HG03460 (cell line): ENCODE results near the gene LBHD2.

Experiments used
- ATAC-seq: cut with Tn5 transposase; IDR thresholded peaks from one replicate; pipeline ENCODE4 v1.9.1; 2021; ENCODE audit not compliant: unreplicated experiment

LBHD2 gene

GRCh38 chr14:103090481-103091020 is 6.5 kb downstream of the LBHD2 start:
- no peak for ATAC-seq

- ATAC-seq = peak; percentile 48
Measured at GRCh38 chr14:103091041-103091882, 7.3 kb downstream of the LBHD2 start.

DNA sequence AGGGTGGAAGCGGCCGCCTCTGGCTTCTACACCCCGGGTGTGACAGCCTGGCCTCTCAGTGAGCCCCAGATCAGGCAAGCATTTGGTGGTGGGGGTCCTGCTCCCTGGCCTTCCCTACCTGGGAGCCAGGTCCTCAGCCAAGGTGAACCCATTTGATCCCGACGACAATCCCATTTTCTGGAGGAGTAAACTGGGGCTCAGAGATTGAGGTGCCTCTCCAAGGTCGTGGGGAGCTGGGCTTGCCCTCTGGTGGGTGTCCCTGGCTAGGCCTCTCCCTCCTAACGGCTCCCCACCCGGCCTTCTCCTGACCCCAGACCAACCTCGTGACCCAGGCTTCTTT is 7.8 kb downstream of the LBHD2 start:
- no peak for ATAC-seq

DNA sequence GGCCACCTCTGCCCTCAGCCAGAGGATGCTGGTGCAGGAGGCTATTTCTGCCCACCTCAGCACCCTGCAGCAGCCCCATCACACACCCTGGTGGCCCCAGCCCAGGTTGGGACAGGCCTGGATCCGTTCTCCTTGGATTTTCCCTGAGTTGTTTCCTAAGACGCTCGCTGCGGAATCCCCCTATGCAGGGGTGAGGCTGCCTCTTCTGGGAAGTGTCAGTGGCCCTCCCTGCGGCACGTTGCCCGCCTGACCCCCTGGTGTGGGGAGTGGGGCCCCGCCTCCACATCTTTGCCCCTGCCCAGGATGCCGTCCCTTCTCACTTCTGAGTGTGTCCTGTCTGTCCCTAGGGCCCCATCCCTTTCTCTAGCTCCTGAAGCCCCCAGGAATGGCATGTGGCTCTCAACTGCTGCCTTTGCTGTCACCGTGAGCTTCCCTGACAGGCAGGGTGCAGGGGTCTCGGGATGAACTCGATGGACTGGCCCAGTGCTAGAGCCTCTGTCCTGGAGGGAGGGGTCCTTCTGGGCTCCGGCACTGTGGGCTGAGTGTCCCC is 9.9 kb downstream of the LBHD2 start:
- no peak for ATAC-seq

DNA sequence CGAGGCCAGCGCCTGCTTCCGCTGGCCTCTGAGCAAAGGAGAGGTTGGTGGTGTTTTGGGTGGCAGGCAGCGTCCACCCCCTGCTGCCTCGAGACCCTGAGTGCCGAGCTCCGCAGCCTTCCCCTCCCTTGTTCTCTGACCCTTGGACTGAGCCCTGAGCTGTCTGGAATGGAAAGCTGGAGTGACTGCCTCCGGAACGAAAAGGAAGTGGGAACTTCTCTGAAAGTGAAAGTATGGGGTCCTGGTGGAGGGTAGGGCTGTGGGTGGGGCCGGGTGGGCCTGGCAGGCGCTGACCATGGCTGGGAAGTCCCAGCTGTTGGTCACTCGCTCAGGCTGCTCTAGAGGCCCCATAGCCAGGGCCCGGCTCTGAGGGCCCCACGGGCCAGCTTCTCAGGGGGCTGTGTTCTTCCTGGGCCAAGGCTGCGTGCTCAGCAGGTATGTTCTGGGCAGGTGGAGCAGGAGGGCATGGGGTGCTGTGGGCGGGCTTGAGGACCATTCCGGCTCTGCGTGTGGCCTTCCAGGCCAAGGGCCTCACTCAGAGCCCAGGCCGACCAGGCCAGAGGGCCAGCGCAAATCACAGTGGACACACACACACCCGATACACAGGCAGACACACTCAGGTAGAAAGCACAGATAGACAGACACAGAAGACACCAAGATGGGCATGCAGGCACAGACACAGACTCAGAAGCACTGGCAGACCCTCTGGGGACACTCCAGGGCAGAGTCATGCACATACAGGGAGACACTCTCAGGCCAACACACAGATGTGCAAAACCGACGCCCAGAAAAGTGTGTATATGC is 10.6 kb downstream of the LBHD2 start, which contains the start of gene EXOC3L4:
Gene EXOC3L4 (plus strand): TSS at position 320 of the 804 bp plus-strand sequence. CDS start 5,495 bp downstream, outside the sequence.
- ATAC-seq = no peak

GRCh38 chr14:103095210-103095778 is 11.3 kb downstream of the LBHD2 start:
- ATAC-seq = no peak

DNA sequence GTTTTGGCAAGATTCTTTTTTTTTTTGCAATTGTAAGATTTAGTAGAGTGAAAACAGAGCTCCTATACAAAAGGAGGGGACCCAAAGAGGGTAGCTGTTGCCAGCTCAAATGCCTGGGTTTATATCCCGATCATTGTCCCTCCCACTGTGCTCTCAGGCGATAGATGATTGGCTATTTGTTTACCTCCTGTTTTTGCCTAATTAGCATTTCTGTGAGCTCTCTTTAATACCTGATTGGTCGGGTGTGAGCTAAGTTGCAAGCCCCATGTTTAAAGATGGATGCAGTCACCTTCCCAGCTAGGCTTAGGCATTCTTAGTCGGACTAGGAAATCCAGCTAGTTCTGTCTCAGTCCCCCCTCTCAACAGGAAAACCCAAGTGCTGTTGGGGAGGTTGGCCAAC is 12.4 kb downstream of the LBHD2 start:
- ATAC-seq = no peak

DNA sequence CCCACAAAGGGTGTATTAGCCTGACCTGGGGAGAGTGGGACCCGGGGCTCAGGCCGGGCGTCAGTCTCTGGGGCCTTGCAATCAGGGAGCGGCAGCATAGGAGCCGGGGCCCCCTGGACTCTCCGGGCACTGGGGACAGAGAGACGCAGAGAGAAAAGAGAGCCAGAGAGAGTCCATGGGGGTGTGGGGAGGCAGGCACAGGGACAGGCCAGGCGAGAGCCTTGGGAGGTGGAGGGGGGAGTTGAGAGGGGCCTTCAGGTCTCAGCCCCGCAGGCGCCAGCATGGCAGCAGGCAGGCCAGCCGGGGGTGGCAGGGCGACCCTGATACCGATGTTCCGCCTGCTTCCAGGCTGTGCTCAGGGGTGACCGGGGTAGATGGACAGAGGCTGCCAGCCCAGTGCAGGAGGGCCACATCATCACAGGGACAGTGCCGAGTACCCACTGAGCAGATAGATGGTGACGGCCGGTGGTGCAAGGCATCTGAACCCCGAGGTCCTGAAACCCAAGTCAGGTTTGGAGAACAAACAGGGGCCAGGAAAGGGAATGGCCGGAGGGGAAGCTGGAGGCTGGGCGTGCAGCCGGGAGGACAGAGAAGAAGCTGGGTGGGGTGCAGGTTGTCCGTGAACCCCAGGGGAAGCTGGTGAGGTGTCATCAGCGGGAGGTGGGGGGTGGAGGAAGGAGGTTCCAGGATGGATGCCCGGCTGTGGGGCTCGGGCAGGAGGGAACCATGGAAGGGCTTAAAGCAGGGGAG is 13.4 kb downstream of the LBHD2 start:
- no peak for ATAC-seq

DNA sequence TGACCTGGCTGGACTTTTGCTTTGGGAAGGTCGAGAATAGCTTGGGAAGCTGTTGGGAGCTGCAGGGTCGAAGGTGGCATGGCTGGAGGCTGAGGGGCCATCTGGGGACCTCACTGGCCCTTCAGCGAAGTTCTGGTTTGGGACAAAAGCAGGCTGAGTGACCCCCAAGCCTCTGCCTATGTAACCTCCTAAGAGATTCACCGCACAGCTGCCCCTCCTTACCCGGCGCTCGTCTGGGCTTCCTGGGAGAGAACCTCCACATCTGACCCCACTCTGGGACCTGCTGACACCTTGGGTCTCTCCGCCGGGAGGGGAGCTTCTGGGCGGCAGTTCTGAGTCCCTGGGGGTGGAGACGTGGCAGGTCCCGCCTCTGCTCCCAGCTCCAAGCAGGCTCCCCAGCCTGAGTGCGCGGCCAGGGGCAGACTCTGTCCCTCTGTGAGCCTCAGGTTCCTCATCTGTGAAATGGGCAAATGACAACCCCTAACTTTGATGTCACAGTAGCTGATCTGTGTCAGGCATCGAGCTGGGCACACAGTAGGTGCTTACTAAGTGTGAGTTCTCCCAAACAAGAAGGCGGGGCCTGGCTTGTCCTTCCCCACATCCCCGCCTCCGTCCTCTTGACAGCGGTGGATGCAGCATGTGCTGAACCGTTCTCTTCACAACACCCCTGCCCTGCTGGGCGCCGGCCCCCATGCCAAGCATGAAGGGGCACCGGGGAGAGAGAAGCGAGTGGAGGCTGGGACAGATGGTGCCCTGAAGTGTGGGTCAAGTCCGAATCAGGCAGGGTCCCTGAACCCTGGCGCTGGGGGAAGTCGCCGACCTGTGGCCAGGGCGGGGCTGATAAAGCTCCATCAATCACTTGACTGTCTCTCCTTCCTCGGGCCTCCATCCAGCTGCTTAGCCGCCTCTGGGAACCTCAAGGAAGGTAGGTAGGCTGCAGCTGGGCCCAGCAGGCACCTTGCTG is 14.3 kb downstream of the LBHD2 start:
- ATAC-seq = no peak

GRCh38 chr14:103099081-103099732 is 15.2 kb downstream of the LBHD2 start:
- ATAC-seq = no peak

GRCh38 chr14:103099733-103100280 is 15.8 kb downstream of the LBHD2 start:
- no peak for ATAC-seq

DNA sequence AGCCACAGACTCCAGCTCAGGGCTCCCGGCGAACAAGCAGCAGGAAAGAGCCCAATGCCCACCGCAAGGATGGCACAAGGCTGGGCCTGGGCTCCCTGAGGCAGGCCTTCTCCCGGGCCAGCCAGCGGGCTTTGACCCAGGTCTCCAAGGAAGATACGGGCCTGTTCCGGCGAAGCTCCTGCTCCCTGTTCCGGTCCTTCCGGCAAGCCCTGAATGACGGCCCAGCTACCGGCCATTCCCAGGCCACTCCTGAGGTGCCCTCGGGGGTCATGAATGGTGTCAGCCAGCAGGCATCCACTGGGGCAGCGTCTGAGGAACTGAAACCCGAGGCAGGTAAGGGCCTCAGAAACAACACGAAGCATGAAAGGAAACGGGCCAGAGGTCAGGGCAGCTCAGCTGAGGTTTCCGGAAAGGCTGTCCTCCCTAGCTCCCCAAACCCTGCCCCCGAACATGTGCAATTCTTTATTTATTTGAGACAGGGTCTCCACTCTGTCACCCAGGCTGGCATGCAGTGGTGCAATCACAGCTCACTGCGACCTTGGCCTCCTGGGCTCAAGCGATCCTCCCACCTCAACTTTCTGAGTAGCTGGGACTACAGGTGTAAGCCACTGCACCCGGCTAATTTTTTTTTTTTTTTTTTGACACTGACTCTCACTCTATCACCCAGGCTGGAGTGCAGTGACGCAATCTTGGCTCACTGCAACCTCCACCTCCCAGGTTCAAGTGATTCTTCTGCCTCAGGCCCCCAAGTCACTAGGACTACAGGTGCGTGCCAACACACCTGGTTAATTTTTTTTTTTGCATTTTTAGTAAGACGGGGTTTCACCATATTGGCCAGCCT is 16.5 kb downstream of the LBHD2 start:
- no peak for ATAC-seq

DNA sequence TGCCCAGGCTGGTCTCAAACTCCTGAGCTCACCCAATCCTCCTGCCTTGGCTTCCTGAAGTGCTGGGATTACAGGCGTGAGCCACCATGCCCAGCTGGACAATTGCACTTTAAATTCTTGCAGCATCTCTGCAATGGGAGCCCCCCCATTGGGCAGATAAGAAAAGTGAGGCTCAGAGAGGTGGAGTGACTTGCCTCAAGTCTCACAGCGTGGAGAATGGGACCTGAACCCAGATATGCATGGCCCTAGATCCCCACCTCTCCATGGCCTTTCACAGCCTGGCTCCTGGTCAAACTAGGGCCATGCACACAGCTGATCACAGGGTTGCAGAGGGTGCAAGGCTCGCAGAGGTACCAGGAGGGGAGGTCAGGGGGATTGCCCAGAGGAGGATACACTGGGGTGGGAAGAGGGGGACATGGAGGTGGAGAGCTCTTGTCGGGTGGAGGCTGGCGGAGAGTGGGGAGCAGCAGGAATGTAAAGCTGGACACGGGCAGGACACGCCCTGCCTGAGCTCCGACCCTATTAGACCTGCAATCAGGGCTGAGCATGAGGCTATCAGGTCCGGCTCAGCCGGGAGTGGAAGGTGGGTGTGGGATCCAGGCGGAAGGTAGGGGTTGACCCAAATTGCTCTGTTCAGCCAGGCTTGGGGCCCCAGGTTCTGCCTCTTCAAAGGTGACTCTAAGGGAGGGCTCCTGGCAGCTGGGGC is 17.4 kb downstream of the LBHD2 start:
- no peak for ATAC-seq

- no peak for ATAC-seq
Measured at GRCh38 chr14:103101963-103102688, 18.1 kb downstream of the LBHD2 start.

- ATAC-seq = no peak
Measured at GRCh38 chr14:103102689-103103260, 18.8 kb downstream of the LBHD2 start.
